Testis (tissue), 2 donors: ENCODE data around the gene CPT1C.

Source experiments
- POLR2A ChIP-seq: fragments of 450-650 bp; IDR thresholded peaks from one replicate; pipeline ENCODE4 v1.6.1; 2017; ENCODE audit warnings: antibody characterized with exemption, mild to moderate bottlenecking, moderate library complexity
- TF ChIP-seq, protein P1 (sequence below), 3 experiments: fragments of 450-650 bp in 2 of 3; fragments of 200-600 bp in 1 of 3; sonication (generic) in 1 of 3; IDR thresholded peaks; one replicate each; pipeline ENCODE4 v1.5.1; 2016 to 2019; ENCODE audit warnings: antibody characterized with exemption in 3 of 3, mild to moderate bottlenecking in 2 of 3, moderate library complexity in 1 of 3

DNA sequence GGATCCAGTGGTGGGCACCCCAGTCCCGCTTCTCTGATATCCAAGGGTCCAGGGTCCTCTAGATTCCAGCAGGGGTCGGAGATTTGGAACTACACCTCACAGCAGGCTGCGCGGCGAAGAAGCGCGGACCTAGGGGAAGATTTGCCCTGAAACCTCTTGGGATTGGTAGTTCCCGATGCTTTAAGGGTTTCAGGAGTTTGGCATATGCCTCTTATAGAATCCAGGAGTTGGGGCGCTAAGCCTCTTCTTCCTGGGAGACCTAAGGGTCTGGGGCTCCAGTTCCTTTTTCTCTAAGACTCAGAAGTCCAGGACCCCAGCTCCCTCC lies 24.8 kb upstream of the CPT1C start:
- TF ChIP-seq, protein P1, sequence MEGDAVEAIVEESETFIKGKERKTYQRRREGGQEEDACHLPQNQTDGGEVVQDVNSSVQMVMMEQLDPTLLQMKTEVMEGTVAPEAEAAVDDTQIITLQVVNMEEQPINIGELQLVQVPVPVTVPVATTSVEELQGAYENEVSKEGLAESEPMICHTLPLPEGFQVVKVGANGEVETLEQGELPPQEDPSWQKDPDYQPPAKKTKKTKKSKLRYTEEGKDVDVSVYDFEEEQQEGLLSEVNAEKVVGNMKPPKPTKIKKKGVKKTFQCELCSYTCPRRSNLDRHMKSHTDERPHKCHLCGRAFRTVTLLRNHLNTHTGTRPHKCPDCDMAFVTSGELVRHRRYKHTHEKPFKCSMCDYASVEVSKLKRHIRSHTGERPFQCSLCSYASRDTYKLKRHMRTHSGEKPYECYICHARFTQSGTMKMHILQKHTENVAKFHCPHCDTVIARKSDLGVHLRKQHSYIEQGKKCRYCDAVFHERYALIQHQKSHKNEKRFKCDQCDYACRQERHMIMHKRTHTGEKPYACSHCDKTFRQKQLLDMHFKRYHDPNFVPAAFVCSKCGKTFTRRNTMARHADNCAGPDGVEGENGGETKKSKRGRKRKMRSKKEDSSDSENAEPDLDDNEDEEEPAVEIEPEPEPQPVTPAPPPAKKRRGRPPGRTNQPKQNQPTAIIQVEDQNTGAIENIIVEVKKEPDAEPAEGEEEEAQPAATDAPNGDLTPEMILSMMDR (IDR thresholded peaks at IDR 0.05): no peak
- TF ChIP-seq POLR2A: no peak
